Right atrium auricular region (tissue), 2 donors: ENCODE data around the gene ZNF789. TPM values are rescaled to one million over a fixed set of nuclear protein-coding genes. Genes with fewer than 3 reads are reported as not detected.
"Not testable (repeated sequence)": the region's sequence is repeated elsewhere in the genome, so short reads cannot be mapped to it uniquely, and the experiment has no call there.

ENCODE experiments used
- DNase-seq: peaks from one replicate; pipeline ENCODE4 v3.0.0-alpha.2; 2019; ENCODE audit warnings: low spot score
- H3K27ac ChIP-seq, 2 donors: fragments of 200-600 bp; sonication (generic); 1 replicate in 1 of 2; 2 replicates in 1 of 2; pipeline ENCODE4 v1.5.1; 2016 to 2019
- H3K27me3 ChIP-seq, 2 donors: fragments of 200-600 bp; sonication (generic); one replicate each; pipeline versions ENCODE4 v1.5.1 to v1.6.0; 2017 to 2019
- H3K36me3 ChIP-seq: fragments of 200-600 bp; sonication (generic); one replicate; pipeline ENCODE4 v1.5.1; 2016
- H3K4me1 ChIP-seq, 2 donors: fragments of 200-600 bp; sonication (generic); one replicate each; pipeline versions ENCODE4 v1.5.1 to v1.6.0; 2017 to 2019
- H3K4me3 ChIP-seq, 2 donors: fragments of 200-600 bp; sonication (generic); 1 replicate in 1 of 2; 2 replicates in 1 of 2; pipeline ENCODE4 v1.5.1; 2017 to 2019; ENCODE audit warnings: mild to moderate bottlenecking in 1 of 2, moderate library complexity in 1 of 2
- H3K9me3 ChIP-seq, 2 donors: fragments of 200-600 bp; sonication (generic); one replicate each; pipeline ENCODE4 v1.5.1; 2019
- CTCF ChIP-seq, 2 donors: fragments of 200-600 bp; sonication (generic); IDR thresholded peaks; one replicate each; pipeline ENCODE4 v1.5.1; 2019; ENCODE audit warnings: antibody characterized with exemption in 2 of 2
- total RNA-seq, 2 donors: library from RNA; depleted of rRNA; stranded (reverse); fragments of >200 nt; gene quantifications; one replicate each; pipeline ENCODE4 v1.1.0, GENCODE V29; 2016

ZNF789 gene
- total RNA-seq, result 1 to 10 TPM in 1 of 2 donors, under 1 TPM in 1; 0.48 to 2.6 TPM

- H3K27me3 ChIP-seq, result no peaks in the 10 kb centered on the region
- H3K4me3 ChIP-seq, result peak within 1 kb of the TSS; percentile 73 to 92
- H3K4me1 ChIP-seq, result peaks cover 0 to 24% of the 10 kb centered on the region in 2 donors
- peak in 1 of 2 donors; percentile 9 for TF ChIP-seq CTCF (IDR thresholded peaks at IDR 0.05)
- peak; percentile 99 for DNase-seq
- H3K36me3 ChIP-seq, result no peaks in the 10 kb centered on the region
- peak within 1 kb of the TSS; percentile 88 to 89 for H3K27ac ChIP-seq
- no peaks in the 10 kb centered on the region for H3K9me3 ChIP-seq
Observed at GRCh38 chr7:99472561-99473314, at the start of gene ZNF789. ZNF789 (plus strand) TSS chr7:99472890; CDS start chr7:99476457, 3,567 bp downstream.

DNA sequence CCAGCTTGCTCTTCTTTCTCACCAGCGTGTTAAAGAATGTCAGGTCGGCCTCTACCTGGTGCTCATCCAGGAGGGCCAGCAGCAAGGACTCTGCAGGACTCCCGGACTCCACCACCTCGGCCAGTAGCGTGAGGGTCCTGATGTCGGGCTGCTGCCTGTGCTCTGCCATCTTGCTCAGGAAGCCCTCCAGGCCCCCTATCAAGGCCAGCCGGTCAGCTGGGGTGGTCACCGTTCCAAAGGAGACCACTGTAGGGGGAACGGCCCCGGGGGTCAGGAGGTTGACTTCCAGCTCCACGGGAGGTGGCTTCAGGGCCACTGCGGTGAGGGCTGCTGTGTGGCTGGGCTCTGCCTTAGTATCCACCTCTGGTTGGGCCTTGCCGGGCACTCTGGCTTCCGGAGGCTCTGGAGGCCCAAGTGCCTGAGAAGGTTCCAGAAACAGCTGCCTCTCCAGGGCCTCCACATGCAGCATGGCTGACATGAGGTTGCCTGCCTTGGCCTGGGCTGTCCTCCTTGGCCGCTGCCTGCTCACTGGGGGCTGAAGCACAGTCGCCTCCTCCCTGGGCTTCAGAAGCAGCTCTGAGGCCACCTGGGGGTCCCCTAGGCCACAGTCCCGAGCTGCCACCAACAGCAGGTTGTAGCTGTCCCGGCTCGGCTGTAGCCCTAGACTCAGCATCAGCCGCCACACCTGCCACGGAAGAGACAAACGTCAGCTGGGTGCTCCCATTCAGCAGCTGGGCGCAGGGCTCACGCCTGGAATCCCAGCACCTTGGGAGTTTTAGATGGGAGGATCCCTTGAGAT lies 47.6 kb upstream of the ZNF789 start:
- no peak for DNase-seq
- H3K4me1 ChIP-seq, result no peaks in the 10 kb centered on the region
- no peaks in the 10 kb centered on the region for H3K9me3 ChIP-seq
- H3K27me3 ChIP-seq, result no peaks in the 10 kb centered on the region
- TF ChIP-seq CTCF (IDR thresholded peaks at IDR 0.05), result no peak
- H3K4me3 ChIP-seq, result no peak overlapping the region
- H3K36me3 ChIP-seq, result peaks cover 42% of the 10 kb centered on the region
- H3K27ac ChIP-seq, result no peak overlapping the region

GRCh38 chr7:99428972-99429566 lies 43.6 kb upstream of the ZNF789 start:
- H3K36me3 ChIP-seq, result peaks cover 56% of the 10 kb centered on the region

DNA sequence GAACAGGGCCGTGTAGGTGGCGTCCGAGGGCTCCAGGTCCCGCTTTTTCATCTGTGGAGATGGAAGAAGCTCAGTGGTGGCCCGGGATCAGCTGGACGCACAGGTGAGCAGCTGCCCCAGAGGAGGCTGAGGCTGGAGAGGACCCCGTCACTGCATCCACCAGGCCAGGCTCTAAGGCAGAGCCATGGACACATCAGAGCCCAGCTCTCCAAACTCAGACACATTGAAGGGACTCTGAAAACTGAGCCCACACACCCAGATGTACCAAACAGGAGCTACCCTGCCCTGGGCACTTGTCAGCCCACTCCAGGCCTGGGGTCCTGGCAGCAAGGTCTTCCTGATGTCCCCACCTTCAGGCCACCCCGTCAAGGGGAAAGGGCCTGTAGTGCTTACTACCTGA lies 42.9 kb upstream of the ZNF789 start:
- Histone ChIP-seq H3K27me3 (no peaks in the 10 kb centered on the region), H3K4me1 (no peaks in the 10 kb centered on the region), H3K27ac (no peak overlapping the region), H3K36me3 (peaks cover 56% of the 10 kb centered on the region), H3K9me3 (no peaks in the 10 kb centered on the region), H3K4me3 (no peak overlapping the region)
- TF ChIP-seq CTCF (IDR thresholded peaks at IDR 0.05), result no peak
- DNase-seq, result no peak

More at GRCh38 chr7:99428972-99429566, 43.6 kb upstream of the ZNF789 start:
- DNase-seq, result no peak
- Histone ChIP-seq H3K27ac (no peak overlapping the region), H3K9me3 (no peaks in the 10 kb centered on the region), H3K4me1 (no peaks in the 10 kb centered on the region), H3K4me3 (no peak overlapping the region), H3K27me3 (no peaks in the 10 kb centered on the region)
- TF ChIP-seq CTCF (IDR thresholded peaks at IDR 0.05), result no peak

DNA sequence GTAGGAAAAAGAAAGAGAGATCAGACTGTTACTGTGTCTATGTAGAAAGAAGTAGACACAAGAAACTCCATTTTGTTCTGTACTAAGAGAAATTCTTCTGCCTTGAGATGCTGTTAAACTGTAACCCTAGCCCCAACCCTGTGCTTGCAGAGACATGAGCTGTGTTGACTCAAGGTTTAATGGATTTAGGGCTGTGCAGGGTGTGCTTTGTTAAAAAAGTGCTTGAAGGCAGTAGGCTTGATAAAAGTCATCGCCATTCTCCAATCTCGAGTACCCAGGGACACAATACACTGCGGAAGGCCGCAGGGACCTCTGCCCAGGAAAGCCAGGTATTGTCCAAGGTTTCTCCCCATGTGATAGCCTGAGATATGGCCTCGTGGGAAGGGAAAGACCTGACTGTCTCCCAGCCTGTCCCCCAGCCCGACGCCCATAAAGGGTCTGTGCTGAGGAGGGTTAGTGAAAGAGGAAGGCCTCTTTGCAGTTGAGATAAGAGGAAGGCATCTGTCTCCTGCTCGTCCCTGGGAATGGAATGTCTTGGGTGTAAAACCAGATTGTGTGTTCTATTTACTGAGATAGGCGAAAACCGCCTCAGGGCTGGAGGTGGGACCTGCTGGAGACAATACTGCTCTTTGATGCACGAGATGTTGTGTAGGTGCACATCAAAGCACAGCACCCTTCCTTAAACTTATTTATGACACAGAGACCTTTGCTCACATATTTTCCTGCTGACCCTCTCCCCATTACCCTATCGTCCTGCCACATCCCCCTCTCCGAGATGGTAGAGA lies 40.7 kb upstream of the ZNF789 start:
- peaks cover 60% of the 10 kb centered on the region for H3K36me3 ChIP-seq
- not testable (repeated sequence) for H3K4me3 ChIP-seq, H3K9me3 ChIP-seq, H3K4me1 ChIP-seq, DNase-seq, H3K27me3 ChIP-seq, H3K27ac ChIP-seq
